HG03432 (cell line): ENCODE results near the gene APC2.
"Not testable (repeated sequence)": the region's sequence is repeated elsewhere in the genome, so short reads cannot be mapped to it uniquely, and the experiment has no call there.

Experiments used
- ATAC-seq: cut with Tn5 transposase; IDR thresholded peaks from one replicate; pipeline ENCODE4 v1.9.1; 2021; ENCODE audit warnings: mild to moderate bottlenecking, moderate library complexity; ENCODE audit not compliant: unreplicated experiment

Gene APC2

DNA sequence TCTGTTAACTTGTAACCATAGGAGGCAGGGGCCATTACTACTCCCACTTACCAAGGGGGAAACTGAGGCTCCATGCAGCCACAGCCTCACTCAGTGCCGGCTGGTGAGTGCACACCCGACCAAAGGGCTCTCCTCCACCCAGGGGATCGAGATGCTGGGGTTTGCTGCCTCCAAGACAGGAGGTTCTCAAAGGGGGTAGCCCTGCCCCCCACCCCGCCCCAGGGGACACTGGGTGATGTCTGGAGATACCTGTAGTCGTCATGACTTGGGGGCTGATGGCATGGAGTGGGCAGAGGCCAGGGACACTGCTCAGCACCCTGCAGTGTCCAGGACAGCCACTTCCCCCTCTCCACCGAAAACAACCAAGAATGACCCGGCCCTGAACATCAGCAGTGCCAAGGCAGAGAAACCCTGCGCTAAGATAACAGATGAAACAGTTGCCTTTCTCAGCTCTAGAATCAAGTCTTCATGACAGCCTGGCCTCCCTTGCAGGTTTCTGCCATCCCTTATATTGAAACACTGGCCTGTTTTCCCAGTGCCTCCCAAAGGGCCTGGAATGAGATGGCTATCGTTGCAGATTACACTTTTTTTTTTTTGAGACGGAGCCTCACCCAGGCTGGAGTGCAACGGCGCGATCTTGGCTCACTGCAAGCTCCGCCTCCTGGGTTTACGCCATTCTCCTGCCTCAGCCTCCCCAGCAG lies 44.3 kb downstream of the APC2 start:
- no peak for ATAC-seq

GRCh38 chr19:1495051-1495798 lies 45.3 kb downstream of the APC2 start:
- no peak for ATAC-seq

GRCh38 chr19:1495799-1496713 lies 46.1 kb downstream of the APC2 start:
- no peak for ATAC-seq

- ATAC-seq: no peak
These were observed 47.0 kb downstream of the APC2 start for GRCh38 chr19:1496714-1497577.

DNA sequence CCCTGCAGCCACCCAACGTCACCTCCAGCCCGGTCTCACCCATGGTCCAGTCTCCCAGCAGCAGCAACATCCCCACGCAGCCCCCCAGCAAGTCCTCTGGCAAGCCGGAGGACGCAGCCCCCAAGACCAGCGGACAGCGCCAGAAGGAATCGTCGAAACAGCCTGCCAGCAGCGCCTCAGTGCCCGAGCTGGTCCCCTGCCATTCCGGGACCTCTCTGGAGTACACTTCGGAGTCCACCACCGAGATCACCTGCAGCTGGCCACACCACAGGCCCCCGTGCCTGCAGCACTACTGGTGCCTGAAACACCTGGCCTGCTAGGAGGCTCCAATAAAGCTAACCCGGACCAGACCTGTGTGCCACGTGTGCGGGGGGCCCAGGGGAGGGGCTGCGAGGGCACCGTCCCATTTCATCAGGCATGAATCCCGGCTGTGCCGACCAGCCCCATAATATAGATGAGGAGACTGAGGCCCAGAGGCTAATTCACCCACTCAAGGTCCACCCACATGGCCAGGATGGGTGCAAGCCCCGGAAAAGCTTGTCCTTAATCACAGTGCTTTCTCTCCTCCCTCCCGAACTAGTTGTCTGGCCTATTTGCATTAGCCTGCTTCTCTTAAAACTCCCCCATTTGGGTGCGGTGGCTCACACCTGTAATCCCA lies 47.8 kb downstream of the APC2 start:
- ATAC-seq: no peak

DNA sequence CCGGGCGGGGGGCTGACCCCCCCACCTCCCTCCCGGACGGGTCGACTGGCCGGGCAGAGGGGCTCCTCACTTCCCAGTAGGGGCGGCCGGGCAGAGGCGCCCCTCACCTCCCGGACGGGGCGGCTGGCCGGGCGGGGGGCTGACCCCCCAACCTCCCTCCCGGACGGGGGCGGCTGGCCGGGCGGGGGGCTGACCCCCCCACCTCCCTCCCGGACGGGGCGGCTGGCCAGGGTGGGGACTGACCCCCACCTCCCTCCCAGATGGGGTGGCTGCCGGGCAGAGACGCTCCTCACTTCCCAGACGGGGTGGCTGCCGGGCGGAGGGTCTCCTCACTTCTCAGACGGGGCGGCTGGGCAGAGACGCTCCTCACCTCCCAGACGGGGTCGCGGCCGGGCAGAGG lies 49.3 kb downstream of the APC2 start:
- ATAC-seq: not testable (repeated sequence)

- no peak for ATAC-seq
These were observed 51.3 kb downstream of the APC2 start for GRCh38 chr19:1501200-1501595.

- no peak for ATAC-seq
These were observed 52.6 kb downstream of the APC2 start for GRCh38 chr19:1502433-1503088.

DNA sequence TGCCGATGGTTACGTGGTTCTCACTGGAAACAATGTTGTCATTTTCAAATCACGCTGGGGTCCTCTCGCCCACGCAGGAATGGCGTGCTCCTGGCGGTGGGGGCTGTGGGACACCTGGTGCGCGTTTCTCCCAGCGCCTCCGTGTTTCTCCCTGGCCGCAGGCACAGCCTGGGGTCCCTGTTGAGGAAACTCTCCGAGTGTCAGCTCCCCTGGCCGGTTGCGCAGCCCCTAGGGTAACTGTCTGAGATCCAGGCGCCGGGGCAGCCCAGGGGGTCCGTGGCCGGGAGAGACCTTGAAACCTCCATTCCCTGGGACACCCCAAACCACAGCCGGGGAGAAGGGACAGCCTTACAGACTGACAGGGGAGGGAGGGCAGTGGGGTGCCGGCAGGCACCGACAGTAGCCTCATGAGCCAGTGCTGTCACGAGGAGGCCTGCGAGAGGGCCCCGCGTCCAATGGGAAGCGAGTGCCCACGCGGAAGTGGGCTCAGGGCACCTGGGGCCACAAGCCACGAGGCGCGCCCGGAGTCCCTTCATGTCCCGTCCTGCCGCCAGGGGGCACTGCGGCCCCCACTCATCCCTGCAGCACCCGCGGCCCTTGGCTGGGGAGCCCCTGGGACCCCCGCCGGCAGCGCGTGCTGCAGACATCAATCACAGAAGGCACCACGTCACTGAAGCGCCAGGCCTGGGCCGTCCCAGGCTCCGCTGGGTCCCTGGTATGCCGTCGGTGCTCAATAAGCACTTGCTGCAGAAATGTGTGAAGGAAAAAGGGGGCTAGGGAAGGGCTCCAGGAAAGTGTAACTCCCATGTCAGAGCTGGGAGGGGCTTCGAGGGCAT lies 53.4 kb downstream of the APC2 start:
- no peak for ATAC-seq

GRCh38 chr19:1503925-1504773 lies 54.2 kb downstream of the APC2 start:
- ATAC-seq: no peak

DNA sequence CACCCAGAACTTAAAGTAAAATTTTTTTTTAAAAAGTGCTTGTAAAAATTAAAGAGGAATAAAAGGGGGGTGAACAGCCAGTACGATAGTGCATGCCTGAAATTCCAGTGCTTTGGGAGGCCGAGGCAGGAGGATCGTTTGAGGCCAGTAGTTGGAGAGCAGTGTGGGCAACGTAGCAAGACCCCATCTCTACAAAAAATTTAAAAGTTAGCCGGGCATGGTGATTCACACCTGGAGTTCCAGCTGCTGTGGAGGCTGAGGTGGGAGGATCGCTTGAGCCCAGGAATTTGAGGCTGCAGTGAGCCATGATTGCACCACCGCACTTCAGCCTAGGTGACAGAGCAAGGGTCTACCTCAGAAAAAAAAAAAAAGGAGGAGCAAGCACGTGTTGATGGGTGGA lies 55.1 kb downstream of the APC2 start:
- ATAC-seq: no peak

DNA sequence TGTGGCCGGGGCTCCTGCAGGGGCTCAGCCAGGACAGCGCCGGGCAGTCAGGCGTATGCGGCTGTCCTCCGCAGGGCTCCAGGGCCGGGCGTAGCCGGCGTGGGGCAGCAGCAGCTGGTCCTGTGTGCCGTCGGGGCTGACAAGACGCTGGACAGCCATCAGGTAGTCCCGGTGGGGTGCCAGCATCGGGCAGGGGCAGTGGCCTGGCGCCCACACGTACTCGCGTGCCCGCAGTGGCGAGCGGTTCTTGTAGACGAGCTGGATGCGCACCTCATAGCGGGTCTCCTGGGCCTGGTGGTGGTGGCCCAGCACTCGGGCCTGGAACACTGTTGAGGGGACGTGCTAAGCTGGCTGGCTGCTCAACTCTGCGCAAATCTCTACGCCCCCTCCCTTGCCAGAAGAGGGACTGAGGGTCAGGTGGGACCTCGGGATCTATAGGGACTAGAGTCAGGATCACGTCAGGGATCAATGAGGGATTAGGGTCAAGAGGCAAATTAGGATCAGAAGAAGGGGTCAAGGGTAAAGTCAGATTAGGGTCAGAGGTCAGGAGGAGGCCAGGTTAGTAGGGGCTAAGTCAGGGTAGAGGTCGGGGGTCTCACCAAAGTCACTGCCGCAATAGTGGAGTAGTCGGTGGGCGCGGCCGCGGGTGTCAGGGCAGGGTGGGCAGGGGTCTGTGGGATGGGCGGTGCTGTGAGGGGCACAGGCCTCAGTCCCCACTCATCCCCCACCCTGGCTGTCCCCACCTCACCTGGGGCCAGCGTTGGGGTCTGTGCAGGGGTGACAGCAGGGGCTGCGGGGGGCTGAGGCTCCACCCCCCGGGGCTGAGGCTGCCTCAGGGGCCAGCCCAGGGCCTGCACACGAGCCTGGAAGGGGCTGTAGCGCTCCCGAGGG lies 56.3 kb downstream of the APC2 start:
- ATAC-seq: no peak

DNA sequence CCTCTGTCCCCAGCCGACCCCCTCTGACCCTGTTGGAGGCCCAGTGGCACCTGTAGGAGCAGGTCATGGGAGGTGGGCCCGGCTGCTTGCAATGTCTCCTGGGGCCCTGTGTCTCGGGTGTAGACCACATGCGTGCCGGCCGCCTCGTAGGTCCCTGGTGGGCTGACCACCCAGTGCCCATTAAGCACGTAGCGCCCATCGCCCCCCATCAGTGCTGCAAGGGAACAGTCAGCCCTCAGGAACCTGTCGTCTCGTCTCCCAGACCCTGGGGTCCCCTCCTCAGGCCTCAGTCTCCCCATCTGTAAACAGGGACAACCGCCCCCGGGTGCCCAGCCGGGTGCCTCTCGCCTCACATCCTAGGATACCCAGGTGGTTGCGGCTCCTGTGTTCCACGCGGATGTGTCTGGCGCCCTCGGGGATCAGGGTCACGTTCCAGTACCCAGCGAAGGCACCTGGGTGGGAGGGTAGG lies 57.3 kb downstream of the APC2 start:
- ATAC-seq: no peak

GRCh38 chr19:1507763-1508506 lies 58.0 kb downstream of the APC2 start:
- no peak for ATAC-seq

- ATAC-seq: no peak
These were observed 58.6 kb downstream of the APC2 start for GRCh38 chr19:1508507-1508856.
